ENCODE measurements around the gene TRAPPC12. TPM values are rescaled to one million over a fixed set of nuclear protein-coding genes. Genes with fewer than 3 reads are reported as not detected.

TRAPPC12 gene
- total and polyA plus RNA-seq, 8 donors: 35.2 to 97.5 (median 40.9) TPM

DNA sequence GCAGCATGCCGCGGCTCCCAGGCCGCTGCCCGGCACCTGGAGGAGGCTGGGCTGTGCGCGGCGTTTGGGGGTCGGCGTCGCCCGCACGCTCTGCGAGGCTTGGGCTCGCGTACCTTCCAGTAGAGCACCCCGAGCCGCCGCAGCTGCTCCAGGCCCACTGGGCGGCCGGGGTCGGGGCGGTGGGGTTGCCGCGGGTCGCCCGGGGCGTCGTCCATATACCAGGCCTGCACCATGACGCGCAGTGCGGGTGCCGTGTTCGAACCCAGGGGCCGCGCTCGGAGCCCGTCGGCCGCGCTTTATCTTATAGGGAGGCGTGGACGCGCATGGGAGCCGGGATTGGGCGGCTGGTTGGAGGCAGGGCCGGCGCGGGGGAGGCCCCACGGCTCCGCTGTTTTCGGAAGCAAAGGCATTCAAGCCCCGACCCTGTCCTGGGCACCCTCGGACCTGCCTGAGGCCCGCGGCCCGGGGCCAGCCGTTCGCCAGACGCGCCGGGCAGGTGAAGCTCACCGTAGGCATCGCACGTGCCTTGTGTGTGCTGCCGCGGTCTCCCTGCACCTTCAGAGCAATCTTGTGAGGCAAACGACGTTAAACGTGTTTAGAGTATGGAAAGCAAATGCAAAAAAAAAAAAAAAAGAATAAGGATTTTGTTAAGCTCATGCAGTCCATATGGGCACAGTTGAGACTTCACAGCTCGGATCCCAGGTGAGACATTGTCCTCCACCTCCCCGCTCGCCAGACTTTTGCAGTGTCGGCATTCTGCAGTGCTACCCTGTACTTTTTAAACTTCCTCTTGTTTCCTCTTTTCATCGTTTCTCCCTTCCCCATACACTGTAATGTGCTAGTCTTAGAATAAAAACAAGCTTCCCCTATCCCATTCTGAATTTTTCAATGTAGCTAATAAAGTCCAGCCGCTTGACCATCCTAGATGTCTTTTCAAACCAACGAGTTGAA is 140.0 kb downstream of the TRAPPC12 start, which contains the start of gene ADI1:
TSS of gene ADI1 (minus strand) at position 277 of the 951 bp plus-strand sequence. CDS start at position 233, 44 bp downstream.
- H3K27me3 ChIP-seq: no peaks in the 10 kb centered on the region
- peak within 1 kb of the TSS; percentile 96 to 100 (median 99) for H3K27ac ChIP-seq
- peak within 1 kb of the TSS; percentile 69 to 86 (median 79) for H3K4me3 ChIP-seq
- peak; percentile 71 to 82 (median 78) for ATAC-seq
- WGBS, 2 donors: 3 to 4% methylated on average over 72 to 76 of the region's 76 CpGs
- H3K9me3 ChIP-seq: no peaks in the 10 kb centered on the region
- intact Hi-C loops (cut with DNase I): no loop called here
- FAIRE-seq: no peak
- H3K36me3 ChIP-seq: no peaks in the 10 kb centered on the region
- peak; percentile 68 to 94 (median 84) for DNase-seq
- peaks cover 8 to 23% (median 17%) of the 10 kb centered on the region in 3 donors for H3K4me1 ChIP-seq
- TF ChIP-seq, protein P1, sequence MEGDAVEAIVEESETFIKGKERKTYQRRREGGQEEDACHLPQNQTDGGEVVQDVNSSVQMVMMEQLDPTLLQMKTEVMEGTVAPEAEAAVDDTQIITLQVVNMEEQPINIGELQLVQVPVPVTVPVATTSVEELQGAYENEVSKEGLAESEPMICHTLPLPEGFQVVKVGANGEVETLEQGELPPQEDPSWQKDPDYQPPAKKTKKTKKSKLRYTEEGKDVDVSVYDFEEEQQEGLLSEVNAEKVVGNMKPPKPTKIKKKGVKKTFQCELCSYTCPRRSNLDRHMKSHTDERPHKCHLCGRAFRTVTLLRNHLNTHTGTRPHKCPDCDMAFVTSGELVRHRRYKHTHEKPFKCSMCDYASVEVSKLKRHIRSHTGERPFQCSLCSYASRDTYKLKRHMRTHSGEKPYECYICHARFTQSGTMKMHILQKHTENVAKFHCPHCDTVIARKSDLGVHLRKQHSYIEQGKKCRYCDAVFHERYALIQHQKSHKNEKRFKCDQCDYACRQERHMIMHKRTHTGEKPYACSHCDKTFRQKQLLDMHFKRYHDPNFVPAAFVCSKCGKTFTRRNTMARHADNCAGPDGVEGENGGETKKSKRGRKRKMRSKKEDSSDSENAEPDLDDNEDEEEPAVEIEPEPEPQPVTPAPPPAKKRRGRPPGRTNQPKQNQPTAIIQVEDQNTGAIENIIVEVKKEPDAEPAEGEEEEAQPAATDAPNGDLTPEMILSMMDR (IDR thresholded peaks at IDR 0.05): no peak

DNA sequence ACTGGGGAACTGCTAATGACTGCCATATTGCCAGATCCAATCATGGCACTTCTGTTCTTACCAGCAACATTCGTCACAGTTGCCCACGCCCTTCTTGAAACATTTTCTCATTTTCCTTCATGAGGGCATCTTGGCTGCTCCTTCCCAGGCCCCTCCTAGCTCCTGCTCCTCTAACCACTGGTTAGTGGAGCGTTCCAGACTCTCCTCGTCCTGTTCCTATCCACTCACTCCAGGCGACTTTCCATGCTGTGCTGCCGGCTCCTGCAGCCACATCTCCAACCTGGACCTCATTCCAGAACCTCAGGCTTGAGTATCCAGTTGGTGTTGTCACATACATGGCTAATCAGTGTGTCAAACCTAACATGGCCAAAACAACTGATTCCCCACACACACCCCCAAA is 141.1 kb downstream of the TRAPPC12 start:
- Histone ChIP-seq H3K9me3 (no peaks in the 10 kb centered on the region), H3K4me3 (no peak overlapping the region), H3K36me3 (no peaks in the 10 kb centered on the region), H3K4me1 (peaks cover 8 to 27% (median 17%) of the 10 kb centered on the region in 3 donors), H3K27me3 (no peaks in the 10 kb centered on the region), H3K27ac (no peak overlapping the region)
- intact Hi-C loops (cut with DNase I): no loop called here
- ATAC-seq (no peak), DNase-seq (no peak), FAIRE-seq (no peak)
- TF ChIP-seq, protein P1 (IDR thresholded peaks at IDR 0.05): no peak
- WGBS, 2 donors: 93 to 96% methylated on average over 6 of the region's 6 CpGs

DNA sequence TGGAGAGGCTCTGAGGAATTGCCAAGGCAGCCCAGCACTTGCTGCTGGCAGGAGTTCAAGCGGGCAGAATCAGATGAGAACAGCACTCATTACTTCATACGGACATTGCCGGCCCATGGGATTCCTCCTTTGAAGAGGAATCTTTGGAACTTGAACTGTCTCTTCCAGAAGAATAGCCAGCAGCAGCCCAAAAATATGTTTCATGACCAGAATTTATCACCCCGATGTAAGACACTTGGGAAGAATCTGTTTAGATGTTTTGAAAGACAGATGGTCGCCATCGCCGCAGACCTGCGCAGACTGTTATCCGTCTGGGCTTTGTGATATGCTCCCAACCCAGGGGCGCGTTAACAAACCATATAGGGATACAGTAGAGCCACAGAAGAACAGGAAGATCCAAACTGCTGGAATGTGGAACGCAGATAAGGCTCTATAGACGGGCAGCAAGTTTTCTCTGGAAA is 143.5 kb downstream of the TRAPPC12 start:
- DNase-seq (no peak), FAIRE-seq (no peak), ATAC-seq (no peak)
- Histone ChIP-seq H3K27me3 (no peaks in the 10 kb centered on the region), H3K27ac (peak overlapping the region in 2 of 4 donors; percentile 27 to 30), H3K9me3 (no peaks in the 10 kb centered on the region), H3K36me3 (no peaks in the 10 kb centered on the region), H3K4me3 (no peak overlapping the region), H3K4me1 (peaks cover 8 to 21% (median 17%) of the 10 kb centered on the region in 3 donors)
- intact Hi-C loops (cut with DNase I): no loop called here
- TF ChIP-seq, protein P1 (IDR thresholded peaks at IDR 0.05): no peak
- 43 to 49% methylated on average over 13 of the region's 13 CpGs for WGBS, 2 donors

DNA sequence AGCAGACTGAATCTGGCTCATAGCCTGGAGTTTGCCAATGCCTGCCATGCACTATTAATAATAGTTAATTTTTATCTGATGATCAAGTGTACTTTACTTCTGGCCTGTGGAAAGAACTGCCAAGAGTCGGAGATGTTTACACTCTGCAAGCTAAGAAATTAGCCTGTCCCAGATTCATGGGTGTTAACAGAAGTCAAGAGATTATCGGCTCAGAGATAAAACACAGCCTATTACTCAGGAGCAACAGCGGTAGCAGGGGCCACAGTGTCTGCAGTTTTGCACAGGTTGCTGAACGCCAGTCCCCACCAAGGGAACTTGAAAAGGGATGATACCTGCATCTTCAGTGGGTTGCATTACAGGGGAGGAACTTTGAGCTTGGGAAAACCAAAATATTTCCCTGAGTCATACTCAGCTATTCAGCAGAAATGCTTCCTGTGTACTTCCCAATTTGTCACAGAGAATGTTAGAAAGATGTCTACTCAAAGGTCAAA is 144.1 kb downstream of the TRAPPC12 start:
- Histone ChIP-seq H3K9me3 (no peaks in the 10 kb centered on the region), H3K27me3 (no peaks in the 10 kb centered on the region), H3K4me3 (no peak overlapping the region), H3K4me1 (peaks cover 8 to 19% (median 17%) of the 10 kb centered on the region in 3 donors), H3K36me3 (no peaks in the 10 kb centered on the region), H3K27ac (peak overlapping the region in 2 of 4 donors; percentile 27 to 30)
- FAIRE-seq: no peak
- DNase-seq: no peak
- TF ChIP-seq, protein P1 (IDR thresholded peaks at IDR 0.05): no peak
- WGBS, 2 donors: 11 to 12% methylated on average over 4 of the region's 4 CpGs
- intact Hi-C loops (cut with DNase I): no loop called here
- peak in 1 of 4 donors; percentile 4 for ATAC-seq
